Measurements from ENCODE around the gene URGCP. TPM values are rescaled to one million over a fixed set of nuclear protein-coding genes. Genes with fewer than 3 reads are reported as not detected.

URGCP gene
- total and polyA plus RNA-seq, 4 donors: 9.1 to 46.7 (median 31.1) TPM

DNA sequence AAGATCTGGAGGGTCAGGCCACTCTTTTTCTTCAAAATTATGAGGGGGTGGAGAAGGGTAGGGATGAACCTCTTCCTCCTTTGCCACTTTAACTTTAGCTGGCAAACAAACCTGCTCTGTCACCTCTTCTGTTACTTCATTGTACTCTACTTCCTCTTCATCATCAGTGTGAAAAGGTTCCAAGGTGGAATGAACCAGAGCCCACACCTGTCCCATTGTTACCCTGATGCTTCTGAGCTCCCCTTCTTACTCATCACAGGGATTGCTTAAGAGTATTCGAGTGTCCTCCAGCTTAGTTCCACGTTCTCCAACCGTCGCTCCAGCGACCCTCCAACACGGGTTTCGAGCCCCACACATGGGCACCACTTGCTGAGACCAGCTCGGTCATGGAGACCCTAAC lies 42.3 kb downstream of the URGCP start:
- Histone ChIP-seq H3K27me3 (ENCODE audit: control insufficient read depth in 1 of 2, insufficient read depth in 2 of 2, low read length in 1 of 2) (no peaks in the 10 kb centered on the region), H3K4me3 (ENCODE audit: low read length in 2 of 2) (no peak overlapping the region), H3K27ac (ENCODE audit: low read depth in 1 of 2, low read length in 2 of 2) (no peak overlapping the region), H3K9me3 (ENCODE audit: control insufficient read depth, low read length) (no peaks in the 10 kb centered on the region), H3K36me3 (ENCODE audit: control insufficient read depth in 1 of 2, insufficient read depth in 2 of 2, low read length in 1 of 2) (peaks cover 0 to 4% of the 10 kb centered on the region in 2 donors), H3K4me1 (ENCODE audit: control insufficient read depth in 1 of 2, insufficient read depth in 2 of 2, low read length in 2 of 2) (no peaks in the 10 kb centered on the region)
- WGBS, 2 donors: 92 to 93% methylated on average over 8 of the region's 8 CpGs
- ATAC-seq (ENCODE audit: low FRiP score) (no peak), DNase-seq (no peak)
- intact Hi-C loops (cut with DNase I): no loop called here

DNA sequence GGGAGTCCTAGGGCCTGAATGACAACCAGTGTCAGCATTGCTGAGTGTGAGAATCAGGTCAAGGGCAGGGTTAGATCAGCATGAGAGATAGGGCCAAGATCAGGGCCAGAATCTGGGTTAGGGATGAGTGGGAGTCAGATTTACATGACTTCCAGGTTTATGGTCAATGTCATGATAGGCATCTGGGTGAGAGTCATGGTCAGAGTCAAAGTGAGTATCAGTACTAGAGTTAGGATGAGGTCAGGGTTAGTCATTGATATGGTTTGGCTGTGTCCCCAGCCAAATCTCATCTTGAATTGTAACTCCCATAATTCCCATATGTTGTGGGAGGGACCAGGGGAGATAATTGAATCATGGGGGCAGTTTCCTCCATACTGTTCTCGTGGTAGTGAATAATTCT lies 49.4 kb downstream of the URGCP start:
- no peak overlapping the region for H3K4me3 ChIP-seq (ENCODE audit: low read length in 2 of 2)

DNA sequence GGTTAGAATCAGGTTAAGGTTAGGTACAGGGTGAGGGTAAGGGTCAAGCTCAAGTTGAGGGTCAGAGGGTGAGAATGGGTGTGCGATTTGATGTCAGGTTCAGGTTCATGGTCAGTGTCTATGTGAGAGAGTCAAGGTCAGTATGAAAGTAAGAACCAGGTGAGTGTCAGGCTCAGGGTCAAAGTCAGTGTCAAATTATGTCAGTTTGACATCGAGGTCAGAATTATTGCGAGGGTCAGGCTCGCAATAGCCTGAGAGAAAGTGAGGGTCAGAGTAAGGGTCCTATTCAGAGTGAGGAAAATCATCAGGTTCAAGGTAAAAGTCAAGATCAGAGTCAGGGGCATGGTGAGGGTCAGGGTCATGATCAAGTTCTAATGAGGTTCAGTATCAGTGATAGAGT lies 50.1 kb downstream of the URGCP start:
- no peak for DNase-seq
- Histone ChIP-seq H3K9me3 (ENCODE audit: control insufficient read depth, low read length) (no peaks in the 10 kb centered on the region), H3K27ac (ENCODE audit: low read depth in 1 of 2, low read length in 2 of 2) (no peak overlapping the region), H3K36me3 (ENCODE audit: control insufficient read depth in 1 of 2, insufficient read depth in 2 of 2, low read length in 1 of 2) (no peaks in the 10 kb centered on the region), H3K4me3 (ENCODE audit: low read length in 2 of 2) (no peak overlapping the region), H3K4me1 (ENCODE audit: control insufficient read depth in 1 of 2, insufficient read depth in 2 of 2, low read length in 2 of 2) (no peaks in the 10 kb centered on the region), H3K27me3 (ENCODE audit: control insufficient read depth in 1 of 2, insufficient read depth in 2 of 2, low read length in 1 of 2) (no peaks in the 10 kb centered on the region)
- 92% methylated on average over 4 of the region's 4 CpGs for WGBS, 2 donors
- no peak for ATAC-seq (ENCODE audit: low FRiP score)
- intact Hi-C loops (cut with DNase I): no loop called here

More for the DNA sequence above, 49.4 kb downstream of the URGCP start:
- no peak for ATAC-seq (ENCODE audit: low FRiP score)
- intact Hi-C loops (cut with DNase I): no loop called here
- 88 to 89% methylated on average over 1 of the region's 1 CpG for WGBS, 2 donors
- H3K4me1 ChIP-seq (ENCODE audit: control insufficient read depth in 1 of 2, insufficient read depth in 2 of 2, low read length in 2 of 2): no peaks in the 10 kb centered on the region
- DNase-seq: no peak
- no peak overlapping the region for H3K27ac ChIP-seq (ENCODE audit: low read depth in 1 of 2, low read length in 2 of 2)
- H3K9me3 ChIP-seq (ENCODE audit: control insufficient read depth, low read length): no peaks in the 10 kb centered on the region
- no peaks in the 10 kb centered on the region for H3K36me3 ChIP-seq (ENCODE audit: control insufficient read depth in 1 of 2, insufficient read depth in 2 of 2, low read length in 1 of 2)
- no peaks in the 10 kb centered on the region for H3K27me3 ChIP-seq (ENCODE audit: control insufficient read depth in 1 of 2, insufficient read depth in 2 of 2, low read length in 1 of 2)

DNA sequence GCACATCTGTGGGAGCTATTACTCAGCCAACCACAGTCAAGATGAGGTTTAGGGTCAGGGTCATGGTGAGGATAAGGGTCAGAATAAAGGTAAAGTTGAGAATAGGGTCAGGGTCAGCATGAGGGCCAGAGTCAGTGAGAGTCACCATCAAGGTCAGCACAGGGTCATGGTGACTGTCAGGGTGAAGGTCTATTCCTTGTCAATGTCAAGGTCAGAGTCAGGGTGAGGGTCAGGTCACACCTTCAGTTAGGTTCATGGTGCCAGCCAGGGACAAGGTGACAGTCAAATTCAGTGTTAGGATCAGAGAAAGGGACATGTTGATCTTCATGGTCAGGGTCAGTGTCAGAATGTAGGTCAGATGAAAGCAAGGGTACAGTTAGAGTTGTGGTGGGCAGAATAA lies 51.2 kb downstream of the URGCP start:
- intact Hi-C loops (cut with DNase I): no loop called here
- no peaks in the 10 kb centered on the region for H3K9me3 ChIP-seq (ENCODE audit: control insufficient read depth, low read length)
- H3K36me3 ChIP-seq (ENCODE audit: control insufficient read depth in 1 of 2, insufficient read depth in 2 of 2, low read length in 1 of 2): no peaks in the 10 kb centered on the region
- DNase-seq (no peak), ATAC-seq (ENCODE audit: low FRiP score) (no peak)
- H3K4me1 ChIP-seq (ENCODE audit: control insufficient read depth in 1 of 2, insufficient read depth in 2 of 2, low read length in 2 of 2): no peaks in the 10 kb centered on the region
- H3K27me3 ChIP-seq (ENCODE audit: control insufficient read depth in 1 of 2, insufficient read depth in 2 of 2, low read length in 1 of 2): no peaks in the 10 kb centered on the region
- no peak overlapping the region for H3K4me3 ChIP-seq (ENCODE audit: low read length in 2 of 2)
- H3K27ac ChIP-seq (ENCODE audit: low read depth in 1 of 2, low read length in 2 of 2): no peak overlapping the region

DNA sequence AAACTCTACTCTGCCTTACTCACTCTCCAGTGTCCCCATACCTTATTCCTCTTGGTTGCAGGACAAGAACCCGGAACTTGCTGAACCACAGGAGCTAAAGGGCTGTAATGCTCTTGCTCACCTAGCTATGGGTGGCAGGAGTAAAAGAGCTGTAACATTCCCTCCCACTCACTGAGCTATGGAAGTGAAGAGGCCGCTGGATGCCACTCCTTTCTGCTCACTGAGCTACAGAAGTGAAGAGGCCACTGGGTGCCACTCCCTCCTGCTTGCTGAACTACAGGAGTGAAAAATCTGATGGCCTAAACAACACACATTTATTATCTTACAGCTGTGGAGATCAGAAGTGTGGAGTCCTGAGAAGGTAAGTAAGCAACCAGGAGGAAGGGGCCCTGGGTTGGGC lies 54.6 kb downstream of the URGCP start:
- Histone ChIP-seq H3K4me1 (ENCODE audit: control insufficient read depth in 1 of 2, insufficient read depth in 2 of 2, low read length in 2 of 2) (no peaks in the 10 kb centered on the region), H3K27ac (ENCODE audit: low read depth in 1 of 2, low read length in 2 of 2) (no peak overlapping the region), H3K9me3 (ENCODE audit: control insufficient read depth, low read length) (no peaks in the 10 kb centered on the region), H3K4me3 (ENCODE audit: low read length in 2 of 2) (no peak overlapping the region), H3K36me3 (ENCODE audit: control insufficient read depth in 1 of 2, insufficient read depth in 2 of 2, low read length in 1 of 2) (no peaks in the 10 kb centered on the region), H3K27me3 (ENCODE audit: control insufficient read depth in 1 of 2, insufficient read depth in 2 of 2, low read length in 1 of 2) (no peaks in the 10 kb centered on the region)
- ATAC-seq (ENCODE audit: low FRiP score) (no peak), DNase-seq (no peak)
- intact Hi-C loops (cut with DNase I): no loop called here
- 90 to 95% methylated on average over 2 of the region's 2 CpGs for WGBS, 2 donors

DNA sequence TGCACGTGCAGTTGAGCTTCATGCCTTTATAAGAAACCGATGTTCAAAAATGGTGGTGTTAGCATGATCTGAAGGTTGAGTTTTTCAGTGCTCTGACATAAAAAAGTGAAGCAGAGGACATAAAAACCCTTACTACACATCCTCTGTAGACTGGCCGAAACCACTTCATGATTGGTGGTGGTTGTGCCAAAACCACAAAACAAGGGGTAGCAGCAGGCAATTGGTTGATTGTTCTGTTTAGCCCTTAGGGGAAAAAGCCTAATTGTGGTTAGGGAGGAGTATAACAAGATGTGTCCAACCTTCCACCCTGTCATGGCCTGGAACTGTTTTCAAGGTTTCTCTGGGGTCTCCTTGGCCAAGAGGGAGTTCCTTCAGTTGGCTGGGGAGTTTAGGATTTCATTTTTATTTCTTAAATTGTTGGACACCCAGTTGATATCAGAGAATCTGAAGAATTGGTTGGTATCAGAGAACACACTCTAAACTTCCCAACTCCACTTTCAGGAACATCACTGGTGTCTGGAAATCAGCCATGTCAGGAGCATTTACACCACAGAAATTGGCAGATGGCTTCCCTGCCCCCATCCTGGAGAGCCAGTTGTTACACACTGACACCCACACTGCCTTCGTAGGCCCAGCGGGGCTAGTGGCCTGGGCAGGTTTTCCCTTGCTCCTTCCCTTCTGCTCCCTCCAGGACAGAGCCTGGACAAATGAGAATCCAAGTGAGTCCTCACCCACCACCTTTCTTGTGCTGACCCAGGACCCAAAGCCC lies 55.9 kb downstream of the URGCP start:
- no peaks in the 10 kb centered on the region for H3K4me1 ChIP-seq (ENCODE audit: control insufficient read depth in 1 of 2, insufficient read depth in 2 of 2, low read length in 2 of 2)
- H3K9me3 ChIP-seq (ENCODE audit: control insufficient read depth, low read length): no peaks in the 10 kb centered on the region
- ATAC-seq (ENCODE audit: low FRiP score) (no peak), DNase-seq (no peak)
- no peak overlapping the region for H3K27ac ChIP-seq (ENCODE audit: low read depth in 1 of 2, low read length in 2 of 2)
- WGBS, 2 donors: 93 to 95% methylated on average over 5 of the region's 5 CpGs
- no peak overlapping the region for H3K4me3 ChIP-seq (ENCODE audit: low read length in 2 of 2)
- intact Hi-C loops (cut with DNase I): no loop called here
- H3K27me3 ChIP-seq (ENCODE audit: control insufficient read depth in 1 of 2, insufficient read depth in 2 of 2, low read length in 1 of 2): no peaks in the 10 kb centered on the region
- no peaks in the 10 kb centered on the region for H3K36me3 ChIP-seq (ENCODE audit: control insufficient read depth in 1 of 2, insufficient read depth in 2 of 2, low read length in 1 of 2)

DNA sequence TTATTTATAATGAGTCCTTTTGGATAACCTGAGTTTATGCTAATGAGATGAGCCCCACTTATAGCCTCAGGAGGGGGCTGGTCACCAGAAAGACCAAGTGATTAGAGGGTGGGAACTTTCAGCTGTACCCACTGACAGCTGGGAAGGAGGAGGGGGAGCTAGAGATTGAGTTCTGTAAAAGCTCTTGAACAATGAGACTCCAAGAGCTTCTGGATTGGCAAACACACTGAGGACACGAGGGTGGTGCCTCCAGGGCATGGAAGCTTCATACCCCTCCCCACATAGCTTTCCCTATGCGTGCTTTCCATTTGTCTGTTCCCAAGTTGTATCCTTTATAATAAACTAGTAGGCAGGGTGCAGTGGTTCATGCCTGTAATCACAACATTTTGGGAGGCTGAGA lies 57.3 kb downstream of the URGCP start:
- DNase-seq: no peak
- H3K4me3 ChIP-seq (ENCODE audit: low read length in 2 of 2): no peak overlapping the region

DNA sequence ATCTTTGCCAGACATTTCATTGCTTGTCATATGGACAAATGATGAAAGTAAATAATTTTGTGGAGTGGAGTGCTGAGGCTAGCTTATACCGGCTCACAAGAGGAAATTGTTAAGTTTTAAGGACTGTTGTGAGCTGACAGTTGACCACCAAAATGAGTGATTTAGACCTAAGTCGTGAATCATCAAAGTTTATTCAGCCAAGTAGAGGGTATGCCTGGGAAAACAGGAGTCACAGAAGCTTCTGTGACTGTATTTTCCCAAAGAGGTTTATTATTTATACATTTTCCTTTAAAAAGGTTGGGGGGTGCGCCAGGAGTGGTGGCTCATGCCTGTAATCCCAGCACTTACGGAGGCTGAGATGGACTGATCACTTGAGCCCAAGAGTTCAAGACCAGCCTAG lies 58.9 kb downstream of the URGCP start:
- 31 to 37% methylated on average over 4 of the region's 4 CpGs for WGBS, 2 donors
- intact Hi-C loops (cut with DNase I): no loop called here

More for the DNA sequence above, 57.3 kb downstream of the URGCP start:
- ATAC-seq (ENCODE audit: low FRiP score): no peak
- Histone ChIP-seq H3K27ac (ENCODE audit: low read depth in 1 of 2, low read length in 2 of 2) (no peak overlapping the region), H3K4me1 (ENCODE audit: control insufficient read depth in 1 of 2, insufficient read depth in 2 of 2, low read length in 2 of 2) (no peaks in the 10 kb centered on the region), H3K36me3 (ENCODE audit: control insufficient read depth in 1 of 2, insufficient read depth in 2 of 2, low read length in 1 of 2) (no peaks in the 10 kb centered on the region), H3K9me3 (ENCODE audit: control insufficient read depth, low read length) (no peaks in the 10 kb centered on the region), H3K27me3 (ENCODE audit: control insufficient read depth in 1 of 2, insufficient read depth in 2 of 2, low read length in 1 of 2) (no peaks in the 10 kb centered on the region)
- 48 to 57% methylated on average over 2 of the region's 2 CpGs for WGBS, 2 donors
- intact Hi-C loops (cut with DNase I): no loop called here

DNA sequence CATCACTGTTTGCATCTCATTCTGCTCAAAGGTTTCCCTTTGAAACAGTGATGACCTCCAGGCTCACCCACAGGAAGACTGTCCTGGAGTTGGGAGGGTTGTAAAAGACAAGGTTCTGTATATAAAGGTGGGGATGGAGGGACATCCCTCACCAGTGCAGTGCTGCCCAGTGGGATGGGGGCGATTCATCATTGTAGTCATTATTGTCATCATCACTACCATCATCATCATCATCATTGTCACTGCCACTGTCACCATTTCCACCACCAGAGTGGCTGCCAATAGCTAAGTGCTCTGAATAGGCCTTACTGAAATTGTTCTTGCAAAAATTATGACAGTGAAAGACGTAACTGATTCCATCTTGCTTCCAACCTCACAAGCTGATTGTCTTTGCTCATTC lies 61.7 kb downstream of the URGCP start:
- 84 to 86% methylated on average over 2 of the region's 2 CpGs for WGBS, 2 donors
- intact Hi-C loops (cut with DNase I): no loop called here
- no peaks in the 10 kb centered on the region for H3K27me3 ChIP-seq (ENCODE audit: control insufficient read depth in 1 of 2, insufficient read depth in 2 of 2, low read length in 1 of 2)
- no peak overlapping the region for H3K27ac ChIP-seq (ENCODE audit: low read depth in 1 of 2, low read length in 2 of 2)
- H3K4me3 ChIP-seq (ENCODE audit: low read length in 2 of 2): no peak overlapping the region
- H3K9me3 ChIP-seq (ENCODE audit: control insufficient read depth, low read length): no peaks in the 10 kb centered on the region
- no peaks in the 10 kb centered on the region for H3K4me1 ChIP-seq (ENCODE audit: control insufficient read depth in 1 of 2, insufficient read depth in 2 of 2, low read length in 2 of 2)
- H3K36me3 ChIP-seq (ENCODE audit: control insufficient read depth in 1 of 2, insufficient read depth in 2 of 2, low read length in 1 of 2): no peaks in the 10 kb centered on the region
- DNase-seq: no peak
- no peak for ATAC-seq (ENCODE audit: low FRiP score)

More for the DNA sequence above, 58.9 kb downstream of the URGCP start:
- Histone ChIP-seq H3K4me3 (ENCODE audit: low read length in 2 of 2) (no peak overlapping the region), H3K27me3 (ENCODE audit: control insufficient read depth in 1 of 2, insufficient read depth in 2 of 2, low read length in 1 of 2) (no peaks in the 10 kb centered on the region), H3K27ac (ENCODE audit: low read depth in 1 of 2, low read length in 2 of 2) (no peak overlapping the region), H3K9me3 (ENCODE audit: control insufficient read depth, low read length) (no peaks in the 10 kb centered on the region), H3K36me3 (ENCODE audit: control insufficient read depth in 1 of 2, insufficient read depth in 2 of 2, low read length in 1 of 2) (no peaks in the 10 kb centered on the region), H3K4me1 (ENCODE audit: control insufficient read depth in 1 of 2, insufficient read depth in 2 of 2, low read length in 2 of 2) (no peaks in the 10 kb centered on the region)
- ATAC-seq (ENCODE audit: low FRiP score) (no peak), DNase-seq (no peak)

All from aorta (tissue), 5 donors.